Measurements from ENCODE around the gene MUC4.
"Not testable (repeated sequence)": the region's sequence is repeated elsewhere in the genome, so short reads cannot be mapped to it uniquely, and the experiment has no call there.

Gene MUC4

GRCh38 chr3:195714380-195715011 is 97.2 kb downstream of the MUC4 start:
- no peak for FAIRE-seq

GRCh38 chr3:195713150-195713549 is 98.6 kb downstream of the MUC4 start:
- not testable (repeated sequence) for FAIRE-seq

DNA sequence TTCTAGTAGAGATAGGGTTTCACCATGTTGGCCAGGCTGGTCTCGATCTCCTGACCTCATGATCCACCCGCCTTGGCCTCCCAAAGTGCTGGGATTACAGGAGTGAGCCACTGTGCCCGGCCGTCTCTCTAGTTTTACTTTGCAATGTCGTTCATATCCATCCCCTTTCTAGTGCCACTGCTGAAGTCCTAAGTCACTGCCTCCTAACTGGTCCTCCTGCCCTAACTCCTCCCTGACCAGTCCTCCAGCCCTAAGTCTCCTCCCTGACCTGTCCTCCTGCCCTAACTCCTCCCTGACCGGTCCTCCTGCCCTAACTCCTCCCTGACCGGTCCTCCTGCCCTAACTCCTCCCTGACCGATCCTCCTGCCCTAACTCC is 99.2 kb downstream of the MUC4 start:
- not testable (repeated sequence) for FAIRE-seq

DNA sequence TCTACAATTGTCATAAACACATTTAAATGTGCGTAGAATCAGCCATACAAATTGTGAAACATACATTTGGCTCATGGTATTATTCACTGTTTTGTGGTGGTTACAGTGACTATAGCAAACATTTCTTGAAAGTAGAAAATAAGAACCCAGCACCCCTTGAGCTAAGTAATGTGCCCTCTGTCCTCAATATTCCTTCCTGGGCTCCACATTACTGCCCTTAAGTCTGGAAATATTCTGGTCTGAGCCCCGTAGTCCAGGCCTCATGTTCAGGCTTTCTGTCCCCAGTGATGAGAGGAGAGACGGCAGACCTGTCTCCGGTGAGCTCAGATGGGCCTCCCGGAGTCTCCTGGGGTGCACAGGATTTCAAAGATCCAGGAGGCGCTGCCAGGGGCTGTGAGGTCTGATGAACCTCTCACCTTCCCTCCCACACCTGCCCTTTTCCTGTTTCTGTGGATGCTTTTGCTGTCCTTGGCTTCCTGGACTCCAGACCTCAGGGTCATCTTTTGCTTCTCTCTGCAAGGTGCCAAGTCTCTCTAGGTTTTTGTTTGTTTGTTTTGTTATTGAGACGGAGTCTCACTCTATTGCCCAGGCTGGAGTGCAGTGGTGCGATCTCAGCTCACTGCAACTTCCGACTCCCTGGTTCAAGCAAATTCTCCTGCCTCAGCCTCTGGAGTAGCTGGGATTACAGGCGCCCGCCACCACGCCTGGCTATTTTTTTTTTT is 99.8 kb downstream of the MUC4 start:
- no peak for FAIRE-seq

DNA sequence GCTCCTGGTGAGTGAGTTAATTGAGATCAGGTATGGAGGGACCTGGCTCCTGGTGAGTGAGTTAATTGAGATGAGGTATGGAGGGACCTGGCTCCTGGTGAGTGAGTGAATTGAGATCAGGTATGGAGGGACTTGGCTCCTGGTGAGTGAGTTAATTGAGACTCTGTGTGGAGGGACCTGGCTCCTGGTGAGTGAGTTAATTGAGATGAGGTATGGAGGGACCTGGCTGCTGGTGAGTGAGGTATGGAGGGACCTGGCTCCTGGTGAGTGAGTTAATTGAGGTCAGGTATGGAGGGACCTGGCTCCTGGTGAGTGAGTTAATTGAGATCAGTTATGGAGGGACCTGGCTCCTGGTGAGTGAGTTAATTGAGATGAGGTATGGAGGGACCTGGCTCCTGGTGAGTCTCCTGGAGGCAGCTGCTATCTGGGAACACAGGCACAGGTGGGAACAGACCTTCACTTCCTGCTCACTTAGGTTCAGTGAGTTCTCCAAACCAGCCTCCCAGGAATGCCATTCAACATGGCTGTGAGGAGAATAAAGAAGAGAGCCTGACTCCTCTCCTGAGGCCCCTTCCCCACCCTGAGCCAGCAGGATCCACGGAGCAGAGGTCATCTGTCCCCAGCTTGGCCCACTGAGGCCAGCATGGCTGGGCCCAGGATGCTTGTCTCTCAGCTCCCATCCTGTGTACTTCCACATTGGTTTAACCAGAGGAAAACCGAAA is 100.5 kb downstream of the MUC4 start:
- FAIRE-seq = not testable (repeated sequence)

DNA sequence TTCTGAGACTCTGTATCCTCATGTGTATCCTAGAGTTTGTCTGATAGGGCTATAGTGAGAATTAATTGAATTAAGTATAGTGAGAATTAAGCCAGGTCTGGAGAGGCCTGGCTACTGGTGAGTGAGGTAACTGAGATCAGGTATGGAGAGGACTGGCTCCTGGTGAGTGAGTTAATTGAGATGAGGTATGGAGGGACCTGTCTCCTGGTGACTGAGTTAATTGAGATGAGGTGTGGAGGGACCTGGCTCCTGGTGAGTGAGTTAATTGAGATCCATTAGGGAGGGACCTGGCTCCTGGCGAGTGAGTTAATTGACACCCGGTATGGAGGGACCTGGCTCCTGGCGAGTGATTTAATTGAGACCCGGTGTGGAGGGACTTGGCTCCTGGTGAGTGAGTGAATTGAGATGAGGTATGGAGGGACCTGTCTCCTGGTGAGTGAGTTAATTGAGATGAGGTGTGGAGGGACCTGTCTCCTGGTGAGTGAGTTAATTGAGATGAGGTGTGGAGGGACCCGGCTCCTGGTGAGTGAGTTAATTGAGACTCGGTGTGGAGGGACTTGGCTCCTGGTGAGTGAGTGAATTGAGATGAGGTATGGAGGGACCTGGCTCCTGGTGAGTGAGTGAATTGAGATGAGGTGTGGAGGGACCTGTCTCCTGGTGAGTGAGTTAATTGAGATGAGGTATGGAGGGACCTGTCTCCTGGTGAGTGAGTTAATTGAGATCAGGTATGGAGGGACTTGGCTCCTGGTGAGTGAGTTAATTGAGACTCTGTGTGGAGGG is 101.4 kb downstream of the MUC4 start:
- FAIRE-seq = not testable (repeated sequence)

GRCh38 chr3:195709676-195710085 is 102.0 kb downstream of the MUC4 start:
- FAIRE-seq = no peak

DNA sequence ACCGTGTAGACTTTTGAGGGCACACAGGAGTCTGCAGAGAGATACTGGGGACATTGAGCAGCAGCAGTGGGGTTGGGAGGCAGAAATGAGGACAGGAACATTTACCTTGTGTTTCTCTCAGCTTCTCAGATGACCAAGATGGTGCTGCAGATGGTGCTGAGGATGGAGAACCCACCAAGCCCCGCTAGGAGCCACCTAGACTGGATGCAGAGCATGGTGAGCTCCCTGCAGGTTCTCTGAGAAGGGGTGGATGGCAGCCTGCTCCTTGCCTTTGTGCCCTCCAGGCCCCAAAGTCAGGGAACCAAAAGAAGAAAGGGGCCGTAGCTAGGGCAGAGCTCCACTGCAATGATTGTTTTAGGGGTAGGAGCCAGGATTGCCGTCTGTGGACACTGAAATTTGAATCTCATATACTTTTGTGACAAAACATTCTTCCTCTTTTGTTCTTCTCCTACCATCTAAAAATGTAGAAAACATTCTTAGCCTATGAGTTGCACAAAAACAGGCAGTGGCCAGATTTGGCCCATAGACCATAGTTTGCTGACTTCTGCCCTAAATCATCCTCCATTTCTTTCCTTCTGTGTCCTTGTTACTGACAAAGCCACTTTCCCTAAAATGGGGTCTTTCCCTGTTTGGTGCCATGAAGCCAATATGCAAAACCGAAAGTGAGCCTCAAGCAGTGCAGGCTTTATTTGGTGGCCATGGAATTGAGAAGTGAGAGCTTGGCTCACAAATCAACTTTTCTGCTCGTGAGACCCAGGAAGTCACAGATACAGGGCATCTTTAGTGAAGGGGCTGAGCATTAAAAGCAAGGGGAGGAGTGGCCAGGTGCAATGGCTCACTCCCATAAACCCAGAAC is 102.9 kb downstream of the MUC4 start:
- no peak for FAIRE-seq

DNA sequence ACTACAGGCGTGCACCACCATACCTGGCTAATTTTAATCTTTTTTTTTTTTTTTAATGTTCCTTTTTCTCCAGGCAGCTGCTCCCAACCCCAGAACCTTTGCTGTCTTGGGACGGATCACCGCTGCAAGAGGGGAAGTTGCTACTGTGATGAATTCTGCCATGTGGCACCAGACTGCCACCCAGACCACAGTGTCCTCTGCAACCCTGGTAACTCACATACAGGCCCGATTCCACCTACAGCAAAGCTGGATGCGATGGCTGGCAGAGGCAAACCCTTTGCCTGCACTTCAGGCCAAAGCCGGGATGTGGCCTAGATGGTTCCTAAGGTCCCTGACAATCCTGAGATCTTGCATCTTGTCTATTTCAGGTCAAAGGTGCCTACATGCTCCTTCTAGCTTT is 103.7 kb downstream of the MUC4 start:
- no peak for FAIRE-seq

GRCh38 chr3:195705081-195705991 is 106.4 kb downstream of the MUC4 start:
- no peak for FAIRE-seq

GRCh38 chr3:195704433-195704999 is 107.2 kb downstream of the MUC4 start:
- no peak for FAIRE-seq

- no peak for FAIRE-seq
Observed at GRCh38 chr3:195703776-195704175, 108.0 kb downstream of the MUC4 start.

- no peak for FAIRE-seq
Observed at GRCh38 chr3:195701042-195701915, 110.5 kb downstream of the MUC4 start.

DNA sequence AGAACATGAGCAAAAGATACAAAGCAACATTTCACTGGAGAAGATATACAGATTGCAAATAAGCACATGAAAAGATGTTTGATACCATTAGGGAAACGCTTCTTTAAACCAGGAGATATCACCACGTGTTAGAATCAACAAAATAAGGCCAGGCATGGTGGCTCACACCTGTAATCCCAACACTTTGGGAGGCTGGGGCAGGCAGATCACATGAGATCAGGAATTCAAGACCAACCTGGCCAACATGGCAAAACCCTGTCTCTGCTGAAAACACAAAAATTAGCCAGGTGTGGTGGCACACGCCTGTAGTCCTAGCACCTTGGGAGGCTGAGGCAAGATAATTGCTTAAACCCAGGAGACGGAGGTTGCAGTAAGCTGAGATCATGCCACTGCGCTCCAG is 111.4 kb downstream of the MUC4 start:
- FAIRE-seq = no peak

GRCh38 chr3:195699860-195700259 is 111.9 kb downstream of the MUC4 start:
- FAIRE-seq = no peak

- FAIRE-seq = no peak
Observed at GRCh38 chr3:195699388-195699771, 112.3 kb downstream of the MUC4 start.

DNA sequence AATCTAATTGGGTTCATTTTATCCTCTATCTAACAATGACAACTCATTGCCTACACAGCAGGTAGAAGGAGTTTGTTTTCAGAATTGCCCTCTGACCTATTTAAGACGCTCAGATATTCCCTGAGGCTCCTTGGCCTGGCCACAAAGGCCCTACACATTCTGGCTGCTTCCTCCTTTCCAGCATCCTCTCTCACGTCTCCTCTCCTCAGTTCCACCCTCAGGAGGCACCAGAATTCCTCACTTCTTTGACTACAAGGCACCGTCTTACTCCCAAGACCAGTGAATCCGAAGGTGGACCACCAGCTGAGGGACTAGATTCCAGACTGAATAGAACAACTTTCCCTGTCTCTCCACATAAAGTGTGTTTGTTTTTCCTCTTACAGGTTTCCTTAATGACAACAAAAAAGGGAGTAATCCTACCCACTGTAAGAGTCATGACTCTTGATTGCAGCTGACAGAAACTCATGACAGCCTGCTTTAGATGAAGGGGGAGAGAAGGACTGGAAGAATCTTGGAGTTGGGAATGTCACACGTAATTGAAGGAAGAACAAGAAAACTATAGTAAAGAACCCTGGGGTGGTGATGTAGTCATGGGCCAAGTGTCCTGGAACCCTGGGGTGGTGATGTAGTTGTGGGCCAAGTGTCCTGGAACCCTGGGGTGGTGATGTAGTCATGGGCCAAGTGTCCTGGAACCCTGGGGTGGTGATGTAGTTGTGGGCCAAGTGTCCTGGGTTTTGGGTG is 112.9 kb downstream of the MUC4 start:
- FAIRE-seq = no peak

DNA sequence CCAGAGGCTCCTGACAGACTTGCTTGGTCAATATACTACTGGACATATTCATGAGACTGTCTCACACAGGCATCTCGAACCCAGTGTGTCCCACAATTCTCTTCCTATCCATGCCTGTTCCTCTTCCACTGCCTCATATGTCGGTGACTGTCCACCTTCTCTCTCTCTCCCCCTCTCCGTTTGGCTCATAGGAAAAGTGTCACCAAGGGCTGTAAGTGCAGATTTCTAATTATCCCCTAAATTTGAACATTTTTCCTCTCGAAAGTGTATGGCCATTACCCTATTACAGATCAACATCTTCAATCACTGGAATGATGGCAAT is 113.4 kb downstream of the MUC4 start:
- no peak for FAIRE-seq
